Gastrocnemius medialis (tissue), 4 donors: Measurements from ENCODE around the gene LAMC3. TPM values are rescaled to one million over a fixed set of nuclear protein-coding genes. Genes with fewer than 3 reads are reported as not detected.

Source experiments
- ATAC-seq, 2 donors: fragments of 150-250 bp; one replicate each; pipeline ENCODE4 v1.9.1; 2016
- DNase-seq, 2 donors: peaks; one replicate each; pipeline ENCODE4 v3.0.0-alpha.2; 2019
- H3K27ac ChIP-seq, 4 donors: fragments of 200-600 bp; sonication (generic); 1 replicate in 1 of 4; 2 replicates in 3 of 4; pipeline ENCODE4 v1.5.1; 2016 to 2018; ENCODE audit warnings: mild to moderate bottlenecking in 2 of 4, moderate library complexity in 1 of 4
- H3K27me3 ChIP-seq, 3 donors: fragments of 200-600 bp; sonication (generic) in 2 of 3; 1 replicate in 1 of 3; 2 replicates in 2 of 3; pipeline versions ENCODE4 v1.5.1 to v1.6.0; 2016 to 2019; ENCODE audit warnings: mild to moderate bottlenecking in 1 of 3, moderate library complexity in 1 of 3
- H3K36me3 ChIP-seq, 2 donors: fragments of 200-600 bp; sonication (generic) in 1 of 2; one replicate each; pipeline ENCODE4 v1.5.1; 2017 to 2018
- H3K4me1 ChIP-seq, 2 donors: fragments of 200-600 bp; sonication (generic) in 1 of 2; one replicate each; pipeline ENCODE4 v1.5.1; 2016 to 2017; ENCODE audit warnings: mild to moderate bottlenecking in 2 of 2
- H3K4me3 ChIP-seq, 4 donors: fragments of 200-600 bp; sonication (generic) in 3 of 4; 1 replicate in 1 of 4; 2 replicates in 3 of 4; pipeline ENCODE4 v1.5.1; 2016 to 2019; ENCODE audit warnings: mild to moderate bottlenecking in 2 of 4
- H3K9me3 ChIP-seq, 3 donors: fragments of 200-600 bp; sonication (generic) in 2 of 3; 1 replicate in 1 of 3; 2 replicates in 2 of 3; pipeline ENCODE4 v1.5.1; 2016 to 2019
- CTCF ChIP-seq, 5 experiments: fragments of 450-650 bp in 3 of 5; fragments of 200-600 bp in 2 of 5; sonication (generic) in 2 of 5; IDR thresholded peaks in 4 of 5; conservative IDR thresholded peaks in 1 of 5; 1 replicate in 4 of 5; 2 replicates in 1 of 5; pipeline ENCODE4 v1.5.1; 2016 to 2019; ENCODE audit warnings: antibody characterized with exemption in 5 of 5, mild to moderate bottlenecking in 3 of 5, moderate library complexity in 3 of 5
- POLR2A ChIP-seq, 2 donors: fragments of 450-650 bp; IDR thresholded peaks; one replicate each; pipeline ENCODE4 v1.6.1; 2017; ENCODE audit warnings: antibody characterized with exemption in 2 of 2, mild to moderate bottlenecking in 2 of 2, moderate library complexity in 2 of 2
- in situ Hi-C, 4 donors: fragments of 200-750 bp; cut with MboI; loops; one replicate each; pipeline versions ENCODE4 v1.15.0 to v1.8.0; 2017; ENCODE audit warnings: low sequenced_read_pairs in 4 of 4
- intact Hi-C: fragments of 100-400 bp; cut with DNase I; formaldehyde crosslinking; loops from one replicate; pipeline ENCODE4 v1.15.1; 2023; ENCODE audit warnings: low total_unique reads
- total RNA-seq, 4 donors: library from RNA; depleted of rRNA; stranded (reverse); fragments of >200 nt; gene quantifications; one replicate each; pipeline versions ENCODE4 v1.1.0 to v1.2.3, GENCODE V29; 2016

Gene LAMC3
- total RNA-seq, 4 donors from 2014 or later, result 0.07 to 1.5 (median 0.72) TPM

- H3K36me3 ChIP-seq, result no peaks in the 10 kb centered on the region
- TF ChIP-seq POLR2A (IDR thresholded peaks at IDR 0.05) (no peak), CTCF (IDR thresholded peaks at IDR 0.05 in 4 of 5, conservative IDR thresholded peaks at IDR 0.05 in 1 of 5) (no peak)
- peaks cover 0 to 3% (median 0%) of the 10 kb centered on the region in 3 donors for H3K27me3 ChIP-seq
- DNase-seq (no peak), ATAC-seq (no peak)
- H3K4me1 ChIP-seq, result no peaks in the 10 kb centered on the region
- no peaks in the 10 kb centered on the region for H3K9me3 ChIP-seq
- in situ Hi-C loops (no loop called here), intact Hi-C loops (no loop called here)
- no peak overlapping the region for H3K27ac ChIP-seq
- H3K4me3 ChIP-seq, result no peak overlapping the region
These were observed 18.3 kb downstream of the LAMC3 start for GRCh38 chr9:131027048-131027871.

GRCh38 chr9:131027872-131028179 is 18.9 kb downstream of the LAMC3 start:
- intact Hi-C loops, result no loop called here
- DNase-seq (no peak), ATAC-seq (no peak)
- H3K9me3 ChIP-seq, result no peaks in the 10 kb centered on the region
- H3K27ac ChIP-seq, result no peak overlapping the region
- TF ChIP-seq CTCF (IDR thresholded peaks at IDR 0.05 in 4 of 5, conservative IDR thresholded peaks at IDR 0.05 in 1 of 5) (no peak), POLR2A (IDR thresholded peaks at IDR 0.05) (no peak)
- in situ Hi-C loops, result no loop called here
- no peaks in the 10 kb centered on the region for H3K4me1 ChIP-seq
- no peaks in the 10 kb centered on the region for H3K36me3 ChIP-seq
- peaks cover 0 to 3% (median 0%) of the 10 kb centered on the region in 3 donors for H3K27me3 ChIP-seq
- no peak overlapping the region for H3K4me3 ChIP-seq

GRCh38 chr9:131028221-131028884 is 19.4 kb downstream of the LAMC3 start:
- in situ Hi-C loops, result no loop called here
- ATAC-seq (no peak), DNase-seq (no peak)
- Histone ChIP-seq H3K27me3 (peaks cover 0 to 3% (median 0%) of the 10 kb centered on the region in 3 donors), H3K9me3 (no peaks in the 10 kb centered on the region), H3K4me1 (no peaks in the 10 kb centered on the region), H3K4me3 (no peak overlapping the region), H3K27ac (no peak overlapping the region), H3K36me3 (no peaks in the 10 kb centered on the region)
- intact Hi-C loops, result no loop called here
- TF ChIP-seq POLR2A (IDR thresholded peaks at IDR 0.05) (no peak), CTCF (IDR thresholded peaks at IDR 0.05 in 4 of 5, conservative IDR thresholded peaks at IDR 0.05 in 1 of 5) (no peak)

- Histone ChIP-seq H3K4me3 (no peak overlapping the region), H3K36me3 (no peaks in the 10 kb centered on the region), H3K27me3 (peaks cover 0 to 3% (median 0%) of the 10 kb centered on the region in 3 donors), H3K4me1 (no peaks in the 10 kb centered on the region), H3K9me3 (no peaks in the 10 kb centered on the region), H3K27ac (no peak overlapping the region)
- intact Hi-C loops, result no loop called here
- in situ Hi-C loops, result no loop called here
- DNase-seq (no peak), ATAC-seq (no peak)
- no peak for TF ChIP-seq POLR2A (IDR thresholded peaks at IDR 0.05)
- no peak for TF ChIP-seq CTCF (IDR thresholded peaks at IDR 0.05 in 4 of 5, conservative IDR thresholded peaks at IDR 0.05 in 1 of 5)
These were observed 20.1 kb downstream of the LAMC3 start for GRCh38 chr9:131028931-131029573.
